GM19035 (cell line): ENCODE data around the gene SLC45A2.
"Not testable (repeated sequence)": the region's sequence is repeated elsewhere in the genome, so short reads cannot be mapped to it uniquely, and the experiment has no call there.

Experiments used
- ATAC-seq: cut with Tn5 transposase; IDR thresholded peaks from one replicate; pipeline ENCODE4 v1.9.1; 2021; ENCODE audit not compliant: unreplicated experiment

SLC45A2 gene

GRCh38 chr5:33984671-33985124, at the start of gene SLC45A2:
TSS of gene SLC45A2 (minus strand) at chr5:33984693. CDS start at chr5:33984583, 110 bp downstream.
- ATAC-seq = no peak

DNA sequence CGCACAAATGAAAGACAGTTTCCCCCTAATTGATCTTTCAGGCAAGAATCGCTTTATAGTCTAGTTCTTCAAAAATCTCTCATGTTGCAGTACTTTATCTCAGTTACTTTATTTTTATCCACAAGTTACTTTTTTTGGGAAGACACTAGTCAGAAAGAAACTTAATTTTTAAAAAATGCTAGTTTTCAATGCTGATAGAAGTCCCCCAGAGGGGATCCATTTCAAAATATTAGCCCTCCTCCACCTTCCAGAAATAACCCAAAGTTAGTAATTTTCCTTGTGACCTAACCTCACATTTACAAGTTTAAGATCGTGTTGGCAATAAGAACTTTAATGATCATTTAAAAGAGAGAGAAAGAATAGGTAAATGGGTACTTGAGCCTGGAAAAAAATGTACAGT, 47.5 kb upstream of the SLC45A2 start:
- ATAC-seq = no peak

DNA sequence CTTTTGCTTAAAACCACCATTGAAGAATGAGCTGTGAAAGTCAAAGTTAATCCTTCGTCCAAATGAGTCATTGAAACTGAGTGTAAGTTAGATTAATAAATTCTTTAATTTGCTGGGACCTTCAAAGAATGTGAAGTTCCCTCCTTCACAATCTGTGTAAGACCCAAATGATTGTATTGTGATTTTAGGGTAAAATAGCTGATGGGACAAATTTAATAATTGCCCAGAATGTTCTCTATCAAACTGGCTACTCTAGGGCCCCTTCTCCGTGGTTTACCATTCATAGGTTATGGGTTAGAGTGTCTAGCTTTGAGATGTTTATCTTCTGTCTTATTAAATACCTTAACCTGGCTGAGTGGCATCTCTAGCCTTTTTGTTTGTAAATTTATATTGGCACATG, 46.6 kb upstream of the SLC45A2 start:
- ATAC-seq = no peak

- not testable (repeated sequence) for ATAC-seq
These were observed 46.1 kb upstream of the SLC45A2 start for GRCh38 chr5:34030585-34030984.

DNA sequence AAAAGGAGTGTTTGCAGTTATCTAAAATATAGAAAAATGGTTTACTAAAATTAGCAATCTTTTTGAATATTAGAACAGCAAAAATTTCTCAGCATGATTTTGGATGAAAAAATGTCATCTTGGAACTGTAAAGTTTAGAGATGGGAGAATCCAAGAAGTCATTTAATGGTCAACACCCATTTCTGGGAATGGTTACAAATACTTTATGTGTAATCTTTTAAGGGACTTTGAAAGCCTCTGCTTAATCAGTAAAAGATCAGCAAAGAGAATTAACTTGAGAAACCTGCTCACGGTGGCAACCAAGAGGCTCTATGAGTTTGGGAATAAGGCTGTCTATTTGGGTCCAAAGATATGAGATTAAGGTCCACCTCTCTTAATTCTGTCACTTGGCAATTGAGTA, 45.6 kb upstream of the SLC45A2 start:
- ATAC-seq = no peak

DNA sequence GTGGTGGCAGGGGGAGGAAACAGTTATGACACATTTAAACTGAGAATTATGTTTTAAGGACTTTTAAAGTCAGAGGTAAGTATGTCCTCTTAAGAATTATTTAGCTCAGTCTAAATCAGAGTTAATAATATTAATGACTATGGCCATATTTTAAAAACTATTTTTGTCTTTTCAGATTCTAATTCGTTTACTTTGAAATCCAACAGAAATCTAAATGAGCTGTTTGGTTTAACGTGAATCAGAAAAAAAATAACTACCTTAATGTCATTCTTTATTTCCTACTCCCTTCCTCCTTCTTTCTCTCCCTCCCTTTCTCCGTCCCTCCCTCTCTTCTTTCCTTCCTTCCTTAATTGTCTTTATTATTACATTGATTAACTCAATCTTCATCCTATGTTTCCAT, 43.9 kb upstream of the SLC45A2 start:
- ATAC-seq = no peak

DNA sequence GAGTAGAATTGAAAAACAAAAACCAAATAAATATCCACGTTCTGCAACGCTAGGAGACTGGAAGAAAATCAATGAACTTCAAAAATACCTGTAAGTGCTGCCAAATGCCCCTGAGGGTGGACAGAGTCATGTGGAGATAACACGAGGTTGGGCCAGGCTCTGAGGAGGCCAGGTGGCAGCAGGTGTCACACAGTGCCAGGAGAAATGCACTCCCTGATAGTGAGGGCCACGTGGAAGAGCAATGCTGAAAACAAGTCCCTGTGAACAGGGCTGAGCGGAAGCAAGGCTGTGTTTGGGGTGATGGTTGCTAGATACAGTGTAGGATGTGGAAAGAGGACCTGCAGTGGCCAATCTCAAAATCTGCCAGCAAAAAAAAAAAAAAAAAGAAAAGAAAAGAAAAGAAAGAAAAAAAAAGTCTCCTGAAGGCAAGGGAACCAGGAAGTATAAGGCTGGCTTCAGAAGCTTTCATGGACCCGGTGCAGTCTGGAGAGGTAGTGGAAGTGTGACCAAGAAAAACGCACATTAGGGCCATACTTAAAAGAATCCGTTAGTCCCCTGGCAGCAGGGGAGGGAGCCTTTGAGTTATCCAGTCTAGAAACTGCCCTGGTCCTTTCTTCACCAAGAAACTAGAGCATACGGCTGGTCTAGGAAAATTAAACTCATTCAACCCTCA, 41.7 kb upstream of the SLC45A2 start:
- ATAC-seq = no peak

DNA sequence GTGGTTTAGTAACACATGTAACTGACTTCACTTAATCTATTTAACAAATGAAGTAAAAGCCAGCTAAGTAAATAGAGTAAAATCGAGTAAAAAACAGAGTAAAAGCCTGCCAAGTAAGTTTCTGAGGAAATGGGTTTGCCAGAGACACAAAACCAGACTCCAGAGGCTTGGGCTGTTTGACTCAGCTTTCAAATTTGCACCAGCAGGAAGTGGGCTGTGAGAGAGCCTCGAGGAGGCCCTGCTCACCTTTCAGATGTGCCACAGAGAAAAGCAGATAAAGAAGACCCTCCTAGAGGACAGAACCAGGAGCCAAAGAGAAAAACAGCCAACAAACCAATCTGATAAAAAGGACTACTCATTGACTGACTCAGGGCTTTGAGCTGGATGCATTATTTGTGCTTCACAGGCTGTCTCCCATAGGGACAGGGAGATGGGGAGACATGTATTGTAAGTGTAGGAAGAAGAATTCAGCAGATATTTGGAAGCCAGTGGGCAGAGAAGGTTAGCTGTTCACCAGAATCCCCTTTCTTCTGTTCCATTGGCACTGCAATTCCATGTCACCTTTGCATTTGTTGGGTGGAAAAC, 37.7 kb upstream of the SLC45A2 start:
- ATAC-seq = peak; percentile 90

DNA sequence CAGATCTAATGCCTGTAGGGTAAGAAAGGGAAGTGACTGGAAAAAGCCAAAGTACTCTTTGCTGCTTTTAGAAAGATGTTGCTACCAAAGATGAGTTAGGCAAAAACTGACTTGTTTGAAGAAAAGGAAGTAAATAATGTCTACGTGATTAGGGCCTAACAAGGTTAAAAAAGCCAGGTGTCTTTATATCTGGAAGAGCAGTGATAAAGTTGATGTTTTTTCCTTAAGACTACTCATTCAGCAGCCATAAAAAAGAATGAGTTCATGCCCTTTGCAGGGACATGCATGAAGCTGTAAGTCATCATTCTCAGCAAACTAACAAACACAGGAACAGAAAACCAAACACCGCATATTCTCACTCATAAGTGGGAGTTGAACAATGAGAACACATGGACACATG, 36.8 kb upstream of the SLC45A2 start:
- no peak for ATAC-seq

DNA sequence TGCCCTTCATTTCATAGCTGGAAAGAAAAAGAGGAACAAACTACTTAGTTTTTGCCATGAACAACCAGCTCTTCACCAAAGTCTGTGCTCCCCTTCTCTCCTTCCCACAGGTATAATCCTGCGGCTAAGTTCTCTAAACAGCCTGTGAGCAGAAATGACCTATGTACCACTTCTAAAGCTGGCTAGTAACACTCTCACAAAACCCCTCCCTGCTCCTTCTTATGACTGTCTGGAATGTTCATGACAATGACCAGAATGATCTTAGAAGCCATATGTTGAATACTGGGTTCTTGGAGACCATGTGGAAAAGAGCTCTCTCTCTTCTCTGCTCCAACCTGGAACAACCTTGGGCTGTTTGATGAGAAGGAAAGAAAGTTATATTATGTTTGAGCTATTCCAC, 36.2 kb upstream of the SLC45A2 start:
- no peak for ATAC-seq

GRCh38 chr5:34017254-34017653, 32.8 kb upstream of the SLC45A2 start:
- no peak for ATAC-seq

DNA sequence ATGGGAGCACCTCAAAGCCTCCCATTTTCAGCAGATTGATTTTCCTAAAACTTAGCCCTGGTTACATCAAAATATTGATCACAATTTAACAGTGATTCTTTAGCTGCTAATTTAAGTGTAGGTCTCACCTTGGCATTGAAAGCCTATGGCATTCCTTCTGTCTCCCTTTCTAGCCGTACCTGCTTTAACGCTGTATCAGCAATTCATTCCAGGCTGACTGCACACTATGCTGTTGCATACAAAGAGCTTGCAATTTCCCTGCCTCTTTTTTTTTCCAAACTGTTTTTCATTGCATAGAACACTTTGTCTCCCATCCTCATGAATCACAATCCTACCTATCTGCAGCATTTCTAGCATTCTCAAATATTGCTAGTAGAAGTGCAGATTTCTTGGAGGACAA, 32.3 kb upstream of the SLC45A2 start:
- ATAC-seq = no peak

DNA sequence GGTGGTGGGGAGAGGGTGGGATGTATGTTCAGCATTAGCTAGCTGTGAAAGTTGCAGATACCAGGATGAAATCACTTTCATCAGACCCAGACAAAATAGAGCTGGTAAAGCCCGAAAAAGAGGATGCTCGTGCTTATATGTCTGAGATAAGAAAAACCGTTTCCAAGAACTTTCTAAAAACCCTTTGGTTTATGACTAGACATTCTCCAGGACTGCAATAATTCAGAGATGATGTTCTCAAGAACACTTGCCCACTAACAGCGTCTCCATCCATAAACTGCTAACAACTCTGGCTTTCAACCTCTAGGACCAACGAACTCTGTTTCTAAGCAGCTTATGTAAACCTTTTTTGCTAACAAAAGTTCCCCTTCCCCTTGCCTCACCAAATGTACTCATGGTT, 31.7 kb upstream of the SLC45A2 start:
- no peak for ATAC-seq

- no peak for ATAC-seq
These were observed 30.8 kb upstream of the SLC45A2 start for GRCh38 chr5:34015120-34015822.

- ATAC-seq = no peak
These were observed 30.1 kb upstream of the SLC45A2 start for GRCh38 chr5:34014626-34015025.

GRCh38 chr5:34013547-34013946, 29.1 kb upstream of the SLC45A2 start:
- no peak for ATAC-seq

GRCh38 chr5:34012791-34013190, 28.3 kb upstream of the SLC45A2 start:
- ATAC-seq = no peak

GRCh38 chr5:34011536-34011935, 27.0 kb upstream of the SLC45A2 start:
- ATAC-seq = no peak

GRCh38 chr5:34010146-34010545, 25.7 kb upstream of the SLC45A2 start:
- not testable (repeated sequence) for ATAC-seq

- ATAC-seq = no peak
These were observed 25.1 kb upstream of the SLC45A2 start for GRCh38 chr5:34009610-34010009.

DNA sequence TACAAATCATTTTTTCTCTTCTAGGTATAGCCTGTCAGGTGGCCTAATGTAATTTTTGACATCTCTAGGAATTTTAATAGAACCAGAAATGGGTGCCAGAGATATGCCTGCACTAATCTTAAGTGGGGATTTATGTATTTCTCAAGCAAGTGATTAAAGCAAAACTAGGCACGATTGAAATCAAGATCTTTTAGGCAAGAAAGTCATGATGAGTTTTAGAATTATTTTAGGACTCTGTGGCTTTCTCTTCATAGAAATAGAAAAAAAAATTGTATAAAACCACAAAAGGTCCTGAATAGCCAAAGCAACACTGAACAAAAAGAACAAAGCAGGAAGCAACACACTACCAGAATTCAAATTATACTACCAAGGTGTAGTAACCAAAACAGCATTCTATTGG, 24.3 kb upstream of the SLC45A2 start:
- ATAC-seq = no peak
